NAMALWA (cell line): ENCODE measurements around the gene PIEZO1.

Source experiments
- DNase-seq: peaks from one replicate; pipeline ENCODE4 v3.0.0-alpha.2; 2015; ENCODE audit warnings: low spot score

PIEZO1 gene

DNA sequence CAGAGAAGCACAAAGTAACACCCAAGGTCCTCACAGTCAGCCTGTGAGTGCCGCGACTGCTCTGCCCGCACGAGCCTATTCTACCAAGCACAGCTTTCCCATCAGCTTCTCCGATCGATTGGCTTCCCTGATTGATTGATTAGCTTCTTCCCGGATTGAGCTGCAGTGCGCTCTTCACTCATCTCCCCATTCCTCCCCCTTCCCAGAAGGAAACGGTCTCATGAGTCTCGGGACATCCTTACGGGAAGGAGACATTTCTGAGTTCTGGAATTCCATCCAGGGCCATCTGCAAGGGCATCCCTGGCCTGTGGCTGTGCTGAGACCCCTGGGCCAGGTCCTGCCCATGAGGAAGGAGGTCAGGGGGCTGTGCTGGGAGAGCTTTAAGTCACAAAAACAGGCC lies 18.0 kb downstream of the PIEZO1 start:
- no peak for DNase-seq

DNA sequence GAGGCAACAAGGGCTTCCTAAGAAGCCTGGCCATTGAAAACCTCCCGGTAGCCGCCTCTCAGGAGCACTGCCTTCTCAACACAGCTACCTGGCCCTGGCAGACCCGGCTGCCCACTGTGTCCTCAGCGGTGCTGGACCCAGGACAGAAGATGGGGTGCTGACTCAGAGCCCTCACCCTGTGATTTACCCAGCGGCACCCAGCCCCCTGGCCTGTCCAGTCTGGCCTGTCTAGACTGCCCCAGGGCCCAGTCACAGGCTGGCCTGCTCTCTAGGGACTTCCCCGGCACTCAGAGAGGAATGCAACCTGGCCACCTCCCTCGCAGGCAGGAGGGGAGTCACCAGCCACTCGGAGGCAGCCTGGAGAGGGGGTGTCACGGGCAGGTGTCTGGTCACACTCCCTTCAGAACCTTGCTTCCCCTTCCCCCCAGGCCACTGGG lies 20.1 kb downstream of the PIEZO1 start:
- DNase-seq = no peak

DNA sequence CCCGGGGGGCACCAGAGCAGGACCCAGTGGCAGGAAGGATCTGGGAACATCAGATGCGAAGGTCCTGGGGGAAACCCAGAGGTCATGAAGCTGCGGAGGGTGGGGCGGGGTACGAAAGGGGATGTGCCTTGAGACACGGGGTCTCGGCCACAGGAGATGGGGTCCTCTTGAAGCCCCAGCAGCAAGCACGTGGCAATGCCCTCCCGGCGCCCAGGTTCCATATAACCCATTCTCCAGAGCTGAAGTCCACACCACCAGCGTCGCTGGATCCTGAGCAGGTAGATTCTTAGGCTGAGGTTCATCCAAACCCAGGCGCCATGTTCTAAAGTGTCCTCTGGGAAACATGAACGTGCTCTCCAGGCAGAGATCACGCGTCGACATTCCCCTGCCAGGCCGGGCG lies 20.9 kb downstream of the PIEZO1 start:
- no peak for DNase-seq

DNA sequence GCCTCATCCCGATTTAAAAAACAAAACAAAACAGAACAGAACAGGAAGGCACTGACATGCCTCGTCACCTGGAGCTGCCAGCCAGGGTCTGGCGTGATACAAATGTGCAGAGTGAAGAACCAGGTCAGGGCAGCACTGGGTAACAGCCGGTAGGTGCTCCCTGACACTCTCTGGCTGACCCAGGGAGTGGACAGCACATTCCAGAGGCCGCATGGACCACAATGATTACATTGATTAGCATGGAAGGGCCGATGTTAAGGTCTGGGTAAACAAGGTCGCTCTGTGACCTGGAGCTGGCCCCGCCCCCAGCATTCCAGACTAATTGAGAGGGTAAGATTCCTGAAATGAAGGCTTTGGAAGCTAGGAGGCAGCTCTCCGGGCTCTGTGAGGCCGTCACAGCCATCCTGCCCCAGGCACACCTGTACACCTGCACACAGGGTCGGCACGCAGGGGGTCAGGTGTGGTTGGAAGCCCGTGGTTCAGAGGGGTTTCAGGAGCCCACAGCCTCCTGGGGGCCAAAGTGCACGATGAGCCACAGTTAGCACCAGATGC lies 21.4 kb downstream of the PIEZO1 start:
- DNase-seq = no peak

DNA sequence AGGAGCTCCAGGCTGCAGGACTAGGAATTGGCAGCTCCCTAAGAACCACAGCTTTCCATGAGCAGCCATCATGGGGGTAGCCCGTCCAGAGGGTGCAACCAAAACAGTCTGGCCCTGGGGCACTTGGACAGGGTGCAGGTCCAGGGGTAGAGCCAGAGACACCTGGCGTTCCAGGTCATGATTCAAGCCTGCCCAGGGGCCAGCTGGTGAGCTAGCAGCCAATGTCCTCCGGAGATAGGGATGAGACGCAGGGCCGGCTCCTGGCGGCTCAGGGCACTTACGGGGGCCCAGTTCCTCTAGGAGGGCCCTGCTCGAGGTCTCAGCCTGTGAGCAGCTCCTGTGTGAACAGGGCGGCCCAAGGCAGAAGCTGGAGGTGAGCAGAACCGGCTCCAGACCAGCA lies 22.1 kb downstream of the PIEZO1 start:
- no peak for DNase-seq

DNA sequence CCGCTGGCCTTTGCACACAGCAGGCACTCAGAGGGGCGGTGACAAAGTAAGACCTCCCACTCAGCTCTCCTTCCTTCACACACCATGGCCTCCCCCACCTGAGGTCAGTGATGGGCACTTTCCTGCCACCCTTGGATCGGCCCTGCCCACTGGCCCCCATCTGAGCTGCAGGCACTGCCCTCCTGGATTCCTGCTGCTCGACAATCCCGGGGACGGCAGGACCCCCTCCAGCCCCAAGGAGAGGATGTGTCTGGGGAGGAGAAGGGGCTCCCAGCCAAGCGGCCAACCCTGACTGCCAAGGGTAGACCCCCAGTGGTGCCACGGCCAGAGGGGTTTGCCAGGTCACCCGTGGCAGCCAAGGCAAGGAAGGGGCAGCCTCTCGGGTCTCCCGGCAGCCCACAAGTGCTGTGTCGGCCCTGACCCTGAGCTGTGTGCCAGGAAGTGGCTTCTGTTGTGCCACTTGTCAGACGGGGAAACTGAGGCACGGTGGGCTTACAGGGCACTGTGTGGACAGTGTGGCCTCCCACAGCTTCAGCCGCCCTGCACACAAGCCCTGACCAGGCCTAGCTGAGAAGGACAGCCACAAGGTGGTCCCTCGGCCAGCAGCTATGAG lies 22.7 kb downstream of the PIEZO1 start:
- no peak for DNase-seq

DNA sequence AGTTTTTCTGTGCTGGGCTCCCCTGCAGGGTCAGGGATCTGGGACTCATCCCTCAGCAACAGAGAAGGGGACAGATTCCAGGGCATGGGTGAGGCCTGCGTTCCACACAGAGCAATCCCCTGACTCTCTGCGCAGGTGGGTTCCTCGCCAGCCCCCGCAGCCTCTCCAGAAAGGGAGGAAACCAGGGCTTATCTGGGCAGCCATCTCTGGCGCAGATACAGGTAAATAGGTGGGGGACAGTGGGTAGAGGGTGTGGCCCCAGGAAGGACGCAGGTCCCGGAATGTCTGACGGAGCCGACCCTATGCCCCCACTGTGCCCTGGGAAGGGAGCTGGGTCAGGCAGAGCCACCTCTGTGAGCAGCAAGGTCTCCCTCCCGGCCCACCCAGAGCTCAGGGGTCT lies 23.2 kb downstream of the PIEZO1 start:
- DNase-seq = no peak

DNA sequence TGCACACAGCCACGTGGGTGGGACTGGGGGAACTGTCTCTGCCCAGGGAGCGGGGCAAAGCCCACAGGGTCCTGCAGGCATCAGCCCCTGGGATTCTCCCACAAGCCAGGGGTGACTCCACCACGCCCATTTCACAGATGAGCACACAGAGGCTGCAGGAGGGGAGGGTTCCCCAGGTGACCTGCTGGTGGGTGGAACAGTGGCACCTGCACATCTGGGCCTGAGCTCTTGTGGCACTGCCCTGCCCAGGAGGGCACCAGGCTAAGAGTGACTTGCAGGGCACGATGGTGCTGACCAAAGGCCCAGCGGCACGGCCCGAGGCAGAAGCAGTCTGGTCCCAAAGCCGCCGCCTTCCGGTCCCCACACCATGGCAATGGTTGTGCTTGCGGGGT lies 23.9 kb downstream of the PIEZO1 start:
- no peak for DNase-seq

DNA sequence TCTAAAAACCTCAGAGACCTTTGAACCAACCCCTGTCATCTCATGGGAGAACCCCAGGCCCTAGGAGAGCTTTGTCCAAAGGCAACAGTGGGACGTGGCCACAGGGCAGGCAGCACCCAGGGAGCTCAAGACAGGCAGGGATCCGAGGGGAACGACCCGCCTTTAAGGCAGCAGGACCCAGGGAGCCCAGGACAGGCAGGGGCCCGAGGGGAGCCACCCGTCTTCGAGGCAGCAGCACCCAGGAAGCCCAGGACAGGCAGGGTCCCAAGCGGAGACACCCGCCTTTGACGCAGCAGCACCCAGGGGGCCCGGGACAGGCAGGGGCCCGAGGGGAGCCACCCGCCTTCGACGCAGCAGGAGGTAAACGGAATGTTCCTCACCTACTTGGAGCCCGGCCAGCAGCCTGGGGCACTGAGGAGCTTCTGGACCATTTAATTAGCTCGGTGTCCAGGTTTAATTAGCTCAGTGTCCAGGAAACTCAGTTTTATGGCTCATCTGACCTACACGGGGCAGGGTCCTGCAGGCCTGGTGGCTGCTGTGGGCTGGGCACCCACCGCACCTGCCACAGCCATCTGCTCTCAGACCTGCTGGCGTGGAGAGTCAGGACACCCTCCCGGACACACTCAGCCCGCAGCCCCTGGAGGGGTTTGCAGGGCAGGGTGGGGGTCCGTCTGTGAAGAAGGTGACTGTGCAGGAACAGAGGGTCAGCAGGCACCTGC lies 24.4 kb downstream of the PIEZO1 start:
- no peak for DNase-seq

DNA sequence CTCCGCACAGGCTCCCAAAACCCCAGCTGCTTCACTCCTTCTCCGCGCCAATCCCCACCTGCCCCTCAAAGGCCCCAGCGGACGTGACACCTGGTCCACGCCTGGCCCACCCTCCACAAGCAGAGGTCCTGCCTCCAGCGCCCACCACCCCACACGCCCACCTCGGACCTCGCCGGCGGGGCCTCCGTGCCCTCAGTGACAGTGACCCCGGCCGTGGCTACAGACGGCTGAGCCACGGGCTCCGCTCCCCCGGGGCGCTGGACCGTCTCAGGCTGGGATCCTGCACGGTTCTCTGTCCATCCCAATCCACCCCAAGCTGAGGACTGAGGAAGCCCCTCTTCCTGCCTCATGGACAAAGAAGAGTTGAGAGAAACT lies 25.1 kb downstream of the PIEZO1 start:
- DNase-seq = no peak

DNA sequence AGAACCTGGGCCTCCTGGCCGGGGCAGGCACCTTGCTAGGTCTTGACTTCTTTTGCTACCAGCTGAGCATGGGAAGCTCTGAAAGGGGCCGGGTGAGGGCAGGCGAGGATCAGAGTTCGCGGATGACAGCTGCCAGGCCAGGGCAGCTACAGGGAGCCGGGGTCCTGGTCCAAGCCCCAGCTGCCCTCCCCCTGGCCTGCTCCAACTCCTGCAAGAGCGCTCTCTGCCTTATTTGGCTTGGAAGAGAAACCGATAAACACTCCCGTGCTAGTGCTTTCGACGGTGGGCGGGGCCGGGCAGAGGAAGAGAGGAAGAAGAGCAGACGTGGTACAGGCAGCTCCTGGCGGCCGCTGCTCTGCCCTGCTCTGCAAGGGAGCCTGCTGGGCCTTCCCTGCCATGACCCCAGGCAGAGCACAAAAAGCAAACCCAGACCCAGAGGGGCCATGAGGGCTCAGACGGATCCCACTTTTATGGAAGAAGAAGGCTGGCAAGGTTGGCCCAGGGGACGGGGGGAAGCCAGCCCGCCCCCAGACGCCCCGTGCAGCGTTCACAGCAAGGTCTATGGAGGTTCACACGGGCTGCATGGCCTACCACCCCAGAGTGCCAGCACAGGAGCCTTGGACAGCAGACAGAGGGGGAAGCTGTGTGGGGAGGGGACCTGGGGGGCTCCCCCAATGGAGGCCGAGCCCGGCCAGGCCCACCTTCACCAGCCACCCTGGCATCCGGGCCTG lies 25.6 kb downstream of the PIEZO1 start:
- no peak for DNase-seq

DNA sequence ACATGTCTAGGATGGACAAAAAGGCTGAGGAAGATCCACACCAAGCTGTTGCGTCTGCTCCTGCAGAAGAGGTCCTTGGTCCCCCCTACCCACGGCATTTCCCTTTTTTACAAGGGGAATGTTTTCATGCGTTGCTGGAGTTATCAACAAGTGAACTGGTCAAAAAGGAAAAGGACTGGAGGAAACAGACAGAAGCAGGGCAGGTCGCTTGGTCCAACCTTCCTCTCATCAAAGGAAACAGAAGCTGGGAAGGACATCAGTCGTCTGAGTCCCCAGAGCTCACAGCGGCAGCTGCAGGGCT lies 26.1 kb downstream of the PIEZO1 start:
- no peak for DNase-seq

DNA sequence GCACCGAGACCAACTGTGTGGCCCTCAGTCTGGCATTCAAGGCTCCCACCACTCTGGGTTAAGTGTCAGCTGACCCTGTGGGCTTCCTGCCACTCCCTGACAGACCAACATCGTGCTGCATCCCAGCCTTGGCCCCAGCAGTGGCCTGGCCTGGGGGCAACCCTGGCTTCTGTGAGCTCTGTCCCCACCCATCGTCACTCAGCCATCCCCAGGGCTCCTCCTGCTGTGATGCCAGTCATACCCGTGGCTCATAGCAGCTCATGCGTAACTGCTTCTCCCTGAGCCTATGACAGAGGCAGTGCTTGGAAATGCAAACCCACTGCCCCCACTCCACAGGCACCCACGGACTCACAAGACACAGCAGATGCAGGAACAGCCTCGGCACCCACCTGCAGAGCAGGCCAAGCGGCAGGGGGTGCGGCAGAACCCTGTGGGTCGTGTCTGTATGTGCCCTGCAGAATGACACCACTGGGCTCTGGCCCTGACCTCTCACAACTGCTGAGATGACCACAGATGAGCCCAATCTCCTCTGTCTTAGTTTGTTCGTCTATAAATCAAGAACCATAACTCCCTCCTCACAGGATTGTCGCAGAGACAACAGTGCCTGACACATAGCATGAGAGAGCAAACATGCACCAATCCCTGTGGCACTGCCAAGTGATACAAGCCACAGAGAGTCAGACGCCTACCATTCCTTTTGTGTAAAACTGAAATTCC lies 26.6 kb downstream of the PIEZO1 start:
- DNase-seq = no peak

DNA sequence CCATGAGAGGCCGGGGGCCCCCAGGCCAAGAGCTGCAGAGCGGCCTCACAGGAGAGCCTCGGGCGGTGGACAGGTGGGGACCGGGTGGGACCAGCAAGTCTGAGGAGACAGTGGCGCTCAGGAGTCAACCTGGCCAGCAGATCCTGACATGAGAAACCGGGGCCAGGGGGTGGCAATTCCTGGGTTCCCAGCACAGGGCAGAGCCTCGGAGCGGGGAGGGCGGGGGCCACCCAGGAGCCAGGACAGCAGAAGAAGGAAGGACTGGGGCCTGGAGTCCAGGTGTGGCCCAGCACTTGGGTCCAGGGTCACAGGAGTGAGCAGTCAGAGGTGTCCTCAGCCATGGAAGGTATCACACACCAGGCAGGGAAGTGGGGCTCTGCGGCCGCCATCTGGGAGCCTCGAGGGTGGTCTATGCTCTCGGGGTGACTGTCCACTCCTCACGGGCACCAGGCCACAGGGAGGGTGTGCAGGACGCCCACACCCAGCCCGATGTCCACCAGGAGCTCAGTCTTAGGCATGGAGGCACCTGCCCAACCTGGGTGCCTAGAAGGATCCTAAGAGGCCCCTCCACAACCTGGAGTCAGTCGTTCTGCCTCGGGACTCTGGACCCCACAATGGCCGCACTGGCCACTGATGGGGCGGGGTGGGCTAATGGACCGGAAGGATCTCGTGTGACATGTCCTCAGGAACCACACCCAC lies 29.1 kb downstream of the PIEZO1 start:
- DNase-seq = no peak

DNA sequence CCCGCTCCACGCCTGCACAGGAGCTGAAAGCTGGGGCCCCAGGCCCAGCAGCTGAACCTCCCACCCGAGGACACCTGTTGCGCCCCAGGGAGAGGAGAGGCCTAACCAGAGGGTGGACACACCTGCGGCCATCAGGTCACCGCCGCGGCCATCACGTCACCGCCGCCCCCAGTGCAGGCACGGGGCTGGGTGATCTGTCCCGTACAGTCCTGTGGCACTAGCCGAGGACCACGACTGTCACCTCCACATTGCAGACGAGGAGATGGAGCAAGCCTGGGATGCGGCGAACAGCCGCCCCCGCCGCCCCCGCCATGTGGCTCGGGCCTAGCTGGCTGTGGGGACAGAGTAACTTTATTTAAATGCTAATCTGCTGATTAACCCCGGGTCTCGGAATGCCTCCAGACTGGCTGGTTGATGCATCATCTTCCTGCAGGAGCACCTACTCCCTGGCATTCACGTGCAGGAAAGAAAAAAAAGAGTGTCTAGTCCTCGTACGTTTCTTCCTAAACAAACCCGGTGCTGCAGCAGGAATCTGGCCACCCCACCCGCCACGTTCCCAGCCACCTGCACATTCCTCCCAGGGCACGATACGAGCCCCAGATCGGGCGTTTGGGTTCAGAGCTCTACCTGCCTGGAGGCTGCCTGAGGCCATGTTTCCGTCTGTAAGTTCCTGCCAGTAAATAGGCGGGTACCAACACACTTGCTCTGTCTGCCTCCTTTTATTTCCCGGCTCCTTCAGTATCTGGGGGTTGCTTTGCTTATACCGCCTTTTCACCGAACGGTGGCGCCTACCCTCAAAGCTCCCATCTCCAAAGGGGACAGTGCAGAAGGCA lies 29.9 kb downstream of the PIEZO1 start:
- DNase-seq = no peak

DNA sequence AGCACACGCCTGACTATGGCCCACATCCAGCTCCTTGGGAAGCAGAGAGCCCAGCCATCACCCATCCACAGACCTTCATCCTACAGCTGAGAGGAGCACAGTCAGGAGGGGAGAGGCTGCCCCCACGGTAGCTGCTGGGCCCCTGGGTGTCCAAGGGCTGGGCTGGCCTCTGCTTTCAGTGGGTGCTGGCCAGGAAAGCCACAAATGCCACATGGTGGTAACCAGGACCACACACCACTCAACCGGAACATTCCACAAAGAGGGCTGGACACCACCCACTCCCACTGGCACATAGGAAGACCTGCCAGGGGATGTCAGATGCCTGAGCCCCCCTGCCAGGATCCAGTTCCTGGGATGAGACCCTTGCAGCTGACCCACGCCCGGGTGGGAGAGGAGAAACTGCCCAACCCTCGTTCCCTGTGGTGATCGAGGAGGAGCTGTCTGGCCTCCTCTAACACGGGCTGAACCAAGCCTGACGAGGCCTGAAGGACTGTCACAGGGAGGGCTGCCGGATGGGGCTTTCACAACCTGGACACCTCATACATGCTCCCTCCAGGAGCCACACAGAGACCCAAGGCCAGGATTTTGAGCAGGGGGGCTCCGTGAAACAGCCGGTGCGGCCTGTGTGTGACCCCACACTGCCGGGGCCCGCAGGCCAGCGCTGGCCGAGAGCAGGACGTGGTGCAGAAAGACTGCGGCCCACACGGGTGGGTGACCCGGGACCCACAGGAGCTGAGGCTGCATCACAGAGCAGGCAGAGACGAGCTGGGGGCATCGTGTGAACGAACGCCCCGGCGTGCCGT lies 30.7 kb downstream of the PIEZO1 start:
- no peak for DNase-seq

DNA sequence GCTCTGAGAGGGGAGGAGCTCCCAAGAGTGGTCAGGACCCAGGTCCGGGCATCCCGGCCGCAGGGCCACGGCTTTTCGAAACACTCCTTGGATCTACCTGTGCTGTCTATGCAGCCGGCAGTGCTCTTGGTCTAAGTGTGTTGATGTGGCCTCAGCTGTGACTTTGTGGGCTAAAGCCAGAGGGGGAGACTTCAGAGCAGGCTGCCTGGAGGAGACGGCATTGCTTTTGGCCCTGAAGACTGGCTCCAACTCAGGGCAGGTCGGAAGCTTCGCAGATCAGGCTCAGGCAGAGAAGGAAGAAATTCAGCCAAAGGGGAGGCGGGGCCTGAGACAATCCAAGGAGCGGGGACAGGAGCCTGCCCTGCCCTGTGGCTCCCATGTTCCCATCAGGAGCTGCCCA lies 31.4 kb downstream of the PIEZO1 start:
- DNase-seq = no peak

DNA sequence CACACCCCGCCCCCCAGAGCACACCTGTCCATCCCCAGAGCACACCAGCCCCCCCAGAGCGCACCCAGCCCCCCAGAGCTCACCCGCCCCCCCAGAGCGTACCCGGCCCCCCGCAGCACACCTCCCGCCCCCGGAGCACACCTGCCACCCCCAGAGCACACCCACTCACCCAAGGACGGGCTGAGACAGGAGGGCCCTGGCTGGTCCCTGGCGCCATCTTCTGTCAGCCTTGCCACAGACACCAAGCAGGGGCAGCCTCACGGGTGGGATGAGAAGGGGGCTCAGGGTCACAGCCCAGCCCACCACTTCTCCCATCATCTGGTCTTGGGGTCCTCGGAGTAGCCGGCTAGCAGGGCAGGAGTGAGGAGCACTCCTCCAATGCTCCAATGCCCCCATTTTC lies 31.8 kb downstream of the PIEZO1 start:
- DNase-seq = no peak

DNA sequence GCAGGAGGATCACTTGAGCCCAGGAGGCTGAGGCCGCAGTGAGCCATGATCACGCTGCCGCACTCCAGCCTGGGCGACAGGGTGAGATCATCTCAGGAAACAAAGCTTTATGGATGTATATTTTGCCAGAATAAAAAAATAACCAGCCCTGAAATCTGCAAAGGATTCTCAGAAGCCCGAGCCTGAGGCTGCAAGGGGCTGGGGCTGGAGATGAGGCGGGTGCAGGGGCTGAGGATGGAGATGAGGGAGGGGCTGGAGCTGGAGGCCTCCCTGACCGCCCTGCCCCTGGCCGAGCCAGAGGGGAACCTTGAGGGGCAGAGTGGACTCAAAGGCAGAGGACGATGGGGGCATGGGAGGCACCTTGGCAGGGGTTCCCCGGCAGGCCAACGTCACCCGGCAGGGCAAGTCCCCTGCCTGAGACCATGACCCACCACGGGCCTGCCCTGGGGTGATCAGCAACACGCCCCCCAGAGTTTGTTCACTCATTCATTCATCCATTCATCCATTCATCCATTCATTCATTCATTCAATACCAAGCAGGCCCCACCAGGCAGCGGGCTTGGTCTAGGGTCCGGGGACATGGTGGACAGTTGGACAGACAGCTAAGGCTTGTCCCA lies 32.5 kb downstream of the PIEZO1 start:
- no peak for DNase-seq

DNA sequence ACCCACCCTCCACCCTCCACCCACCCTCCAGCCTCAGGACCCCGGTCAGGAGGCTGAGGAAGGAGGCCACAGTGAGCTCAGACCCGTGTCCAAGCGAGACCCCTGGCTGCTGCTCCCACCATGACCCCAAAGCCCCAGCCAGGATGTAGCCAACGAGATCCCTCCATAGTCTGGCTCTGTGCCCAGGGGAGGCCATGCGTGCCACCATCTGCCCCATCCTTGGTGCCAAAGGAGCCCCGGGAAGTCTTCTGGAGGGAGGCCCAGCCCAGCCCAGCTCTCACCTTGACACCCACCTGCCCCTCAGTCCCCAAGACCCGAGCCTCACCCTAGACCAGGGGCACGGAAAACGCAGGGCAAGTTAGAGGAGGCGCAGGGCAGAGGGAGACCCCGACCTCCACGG lies 34.2 kb downstream of the PIEZO1 start:
- no peak for DNase-seq
